Smooth muscle cell (in vitro differentiated cells): ENCODE results near the gene MED20. TPM values are rescaled to one million over a fixed set of nuclear protein-coding genes. Genes with fewer than 3 reads are reported as not detected.

Experiments used
- DNase-seq: peaks from one replicate; lab custom pipeline; 2025; ENCODE audit not compliant: unreplicated experiment; lab: John Stamatoyannopoulos, UW
- H2AFZ ChIP-seq: fragments of 200-600 bp; sonication (generic); 2 replicates; pipeline ENCODE4 v1.6.0; 2016; ENCODE audit warnings: antibody characterized with exemption, low read depth, mild to moderate bottlenecking
- H3F3A ChIP-seq: fragments of 200-600 bp; sonication (generic); 2 replicates; pipeline ENCODE4 v1.6.0; 2017; ENCODE audit warnings: antibody characterized with exemption, low read depth
- H3K27ac ChIP-seq: fragments of 200-600 bp; sonication (generic); 2 replicates; pipeline ENCODE4 v1.5.1; 2016; ENCODE audit warnings: low read depth, mild to moderate bottlenecking
- H3K27me3 ChIP-seq: fragments of 200-600 bp; sonication (generic); 2 replicates; pipeline ENCODE4 v1.6.1; 2016; ENCODE audit warnings: low read depth, mild to moderate bottlenecking
- H3K36me3 ChIP-seq: fragments of 200-600 bp; sonication (generic); 2 replicates; pipeline ENCODE4 v1.5.1; 2016; ENCODE audit warnings: low read depth
- H3K4me1 ChIP-seq: fragments of 200-600 bp; sonication (generic); 2 replicates; pipeline ENCODE4 v1.5.1; 2016; ENCODE audit warnings: low read depth
- H3K4me2 ChIP-seq: fragments of 200-600 bp; sonication (generic); 2 replicates; pipeline ENCODE4 v1.6.0; 2016; ENCODE audit warnings: mild to moderate bottlenecking
- H3K4me3 ChIP-seq: fragments of 200-600 bp; sonication (generic); 2 replicates; pipeline ENCODE4 v1.5.1; 2016; ENCODE audit warnings: mild to moderate bottlenecking
- H3K79me2 ChIP-seq: fragments of 200-600 bp; sonication (generic); 2 replicates; pipeline ENCODE4 v1.6.0; 2016; ENCODE audit warnings: low read depth, mild to moderate bottlenecking
- H3K9ac ChIP-seq: fragments of 200-600 bp; sonication (generic); 2 replicates; pipeline ENCODE4 v1.6.0; 2016; ENCODE audit warnings: low read depth
- H3K9me3 ChIP-seq: fragments of 200-600 bp; sonication (generic); replicated peaks from 2 replicates; pipeline ENCODE4 v1.5.1; 2016; ENCODE audit warnings: low read depth
- H4K20me1 ChIP-seq: fragments of 200-600 bp; sonication (generic); 2 replicates; pipeline ENCODE4 v1.6.0; 2016; ENCODE audit warnings: low read depth
- WGBS: methylation state at CpG from one replicate; pipeline ENCODE4 v1.1.7; 2016; ENCODE audit warnings: low lambda C conversion rate; 5-methylcytosine and 5-hydroxymethylcytosine counted together
- polyA plus RNA-seq: library from polyadenylated mRNA; unstranded; fragments of >200 nt; fragmentation: Nextera tagmentation; extraction: Ambion mirVana; gene quantifications from 2 replicates; pipeline ENCODE4 v1.2.1, GENCODE V29; 2016
- total RNA-seq: library from RNA; depleted of rRNA; stranded (reverse); fragments of >200 nt; gene quantifications from 2 replicates; pipeline ENCODE4 v1.2.3, GENCODE V29; 2014
- TF ChIP-seq, protein P1 (sequence below): fragments of 200-600 bp; sonication (generic); IDR thresholded peaks from 2 replicates; pipeline ENCODE4 v1.5.1; 2017; ENCODE audit warnings: borderline replicate concordance, mild to moderate bottlenecking, antibody characterized with exemption; ENCODE audit not compliant: insufficient read depth, poor library complexity, severe bottlenecking

Gene MED20
- total and polyA plus RNA-seq, 2 experiments from 2014 or later = 13.2 to 14.9 TPM

DNA sequence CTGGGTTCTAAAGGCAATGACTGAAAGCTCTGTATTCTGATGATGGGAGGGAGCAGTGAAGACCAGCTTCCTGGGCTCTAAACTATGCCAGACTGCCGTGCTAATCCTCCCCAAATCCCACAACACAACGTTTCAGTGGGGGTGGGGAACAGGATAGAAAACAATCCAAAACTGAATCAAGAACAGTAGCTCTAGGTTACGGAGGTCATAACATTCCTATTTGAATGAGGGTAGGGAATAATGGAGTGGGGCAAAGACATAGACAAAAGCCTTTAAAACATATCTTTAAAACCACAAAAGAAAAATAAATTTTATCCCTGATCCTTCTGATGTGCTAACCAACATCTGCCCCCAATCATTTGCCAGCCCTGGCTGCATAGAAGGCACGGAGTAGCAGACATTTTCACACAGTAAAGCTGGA is 33.6 kb downstream of the MED20 start:
- Histone ChIP-seq H3K4me1 (peaks cover 12% of the 10 kb centered on the region), H3F3A (no peaks in the 10 kb centered on the region), H3K27me3 (no peaks in the 10 kb centered on the region), H3K36me3 (no peaks in the 10 kb centered on the region), H3K27ac (no peak overlapping the region), H3K79me2 (no peaks in the 10 kb centered on the region), H3K9ac (no peak overlapping the region), H3K4me2 (peak overlapping the region; percentile 32), H2AFZ (no peak overlapping the region), H3K4me3 (no peak overlapping the region), H4K20me1 (no peaks in the 10 kb centered on the region), H3K9me3 (no peaks in the 10 kb centered on the region)
- DNase-seq = no peak
- TF ChIP-seq, protein P1, sequence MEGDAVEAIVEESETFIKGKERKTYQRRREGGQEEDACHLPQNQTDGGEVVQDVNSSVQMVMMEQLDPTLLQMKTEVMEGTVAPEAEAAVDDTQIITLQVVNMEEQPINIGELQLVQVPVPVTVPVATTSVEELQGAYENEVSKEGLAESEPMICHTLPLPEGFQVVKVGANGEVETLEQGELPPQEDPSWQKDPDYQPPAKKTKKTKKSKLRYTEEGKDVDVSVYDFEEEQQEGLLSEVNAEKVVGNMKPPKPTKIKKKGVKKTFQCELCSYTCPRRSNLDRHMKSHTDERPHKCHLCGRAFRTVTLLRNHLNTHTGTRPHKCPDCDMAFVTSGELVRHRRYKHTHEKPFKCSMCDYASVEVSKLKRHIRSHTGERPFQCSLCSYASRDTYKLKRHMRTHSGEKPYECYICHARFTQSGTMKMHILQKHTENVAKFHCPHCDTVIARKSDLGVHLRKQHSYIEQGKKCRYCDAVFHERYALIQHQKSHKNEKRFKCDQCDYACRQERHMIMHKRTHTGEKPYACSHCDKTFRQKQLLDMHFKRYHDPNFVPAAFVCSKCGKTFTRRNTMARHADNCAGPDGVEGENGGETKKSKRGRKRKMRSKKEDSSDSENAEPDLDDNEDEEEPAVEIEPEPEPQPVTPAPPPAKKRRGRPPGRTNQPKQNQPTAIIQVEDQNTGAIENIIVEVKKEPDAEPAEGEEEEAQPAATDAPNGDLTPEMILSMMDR = no peak
- 17% methylated on average over 4 of the region's 4 CpGs for WGBS

DNA sequence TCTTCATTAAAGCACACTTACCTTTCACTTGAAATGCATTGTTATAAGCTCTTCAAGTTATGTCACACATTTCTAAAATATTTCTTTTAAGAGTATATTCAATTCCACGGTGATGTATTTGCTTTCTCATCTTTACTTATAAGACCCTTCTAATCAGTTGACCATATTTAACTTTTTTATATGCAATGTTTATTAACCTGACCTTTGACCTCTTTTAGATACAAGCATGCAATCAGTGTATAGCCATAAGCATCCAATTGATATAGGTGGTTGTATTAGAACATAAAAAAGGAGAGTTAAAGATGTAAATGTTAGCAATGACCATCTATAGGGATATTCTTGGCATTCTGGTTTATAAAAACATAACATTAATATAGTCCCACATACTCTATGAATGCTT is 35.0 kb downstream of the MED20 start:
- H3K36me3 ChIP-seq = no peaks in the 10 kb centered on the region
- no peaks in the 10 kb centered on the region for H3K79me2 ChIP-seq
- H3K4me3 ChIP-seq = no peak overlapping the region
- no peaks in the 10 kb centered on the region for H3K9me3 ChIP-seq
- WGBS = 90% methylated on average over 1 of the region's 1 CpG
- no peak overlapping the region for H3K4me2 ChIP-seq
- H4K20me1 ChIP-seq = no peaks in the 10 kb centered on the region
- H3K9ac ChIP-seq = no peak overlapping the region
- no peaks in the 10 kb centered on the region for H3F3A ChIP-seq
- no peak overlapping the region for H2AFZ ChIP-seq
- TF ChIP-seq, protein P1 = no peak
- no peak overlapping the region for H3K27ac ChIP-seq
- DNase-seq = no peak
- peaks cover 12% of the 10 kb centered on the region for H3K4me1 ChIP-seq
- H3K27me3 ChIP-seq = no peaks in the 10 kb centered on the region

DNA sequence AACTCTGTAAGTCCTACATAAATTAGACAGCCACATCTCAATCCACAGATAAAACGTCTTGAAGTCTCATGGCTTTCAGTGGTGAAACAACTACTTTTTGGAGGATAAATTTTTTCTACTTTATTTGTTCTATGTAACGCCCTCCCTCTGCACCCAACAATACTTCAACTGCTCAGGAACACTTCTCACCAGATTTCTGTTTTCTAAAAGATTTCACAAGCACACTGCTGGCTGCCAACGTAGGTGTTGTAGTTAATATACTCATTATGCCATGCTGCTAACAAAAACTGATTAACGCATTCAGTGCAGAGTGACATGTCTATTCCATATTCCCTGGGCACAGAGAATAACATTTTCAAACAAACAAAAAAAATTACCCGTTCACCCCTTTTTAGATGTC is 36.0 kb downstream of the MED20 start:
- Histone ChIP-seq H4K20me1 (no peaks in the 10 kb centered on the region), H3K36me3 (no peaks in the 10 kb centered on the region), H3K4me3 (no peak overlapping the region), H2AFZ (no peak overlapping the region), H3K4me1 (peaks cover 12% of the 10 kb centered on the region), H3K79me2 (no peaks in the 10 kb centered on the region), H3K9ac (no peak overlapping the region), H3K9me3 (no peaks in the 10 kb centered on the region), H3K27ac (no peak overlapping the region), H3F3A (no peaks in the 10 kb centered on the region), H3K27me3 (no peaks in the 10 kb centered on the region), H3K4me2 (no peak overlapping the region)
- no peak for DNase-seq
- WGBS = 94% methylated on average over 5 of the region's 5 CpGs
- TF ChIP-seq, protein P1 = no peak

DNA sequence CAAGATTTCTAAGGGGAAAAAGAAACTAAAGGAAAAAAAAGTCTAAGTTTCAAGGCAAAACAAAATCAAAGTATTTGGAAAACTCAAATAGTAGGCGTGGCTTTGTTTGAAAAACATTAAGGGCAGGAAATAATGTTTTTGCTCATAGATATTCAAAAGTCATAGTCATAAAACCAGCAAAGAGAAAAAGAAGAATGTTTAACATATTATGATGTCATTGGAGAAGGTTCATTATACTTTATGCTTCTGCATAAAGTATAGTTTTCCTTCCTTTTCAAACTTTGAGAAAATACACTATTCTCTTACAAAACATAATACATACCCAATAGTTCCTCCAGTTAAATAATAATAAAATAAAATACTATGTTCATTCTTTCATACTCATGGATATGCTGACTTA is 39.4 kb downstream of the MED20 start:
- Histone ChIP-seq H3K27me3 (no peaks in the 10 kb centered on the region), H3F3A (no peaks in the 10 kb centered on the region), H4K20me1 (no peaks in the 10 kb centered on the region), H3K4me1 (peaks cover 6% of the 10 kb centered on the region), H3K79me2 (no peaks in the 10 kb centered on the region), H3K27ac (no peak overlapping the region), H3K9me3 (no peaks in the 10 kb centered on the region), H3K9ac (no peak overlapping the region), H3K4me3 (no peak overlapping the region), H3K4me2 (no peak overlapping the region), H3K36me3 (no peaks in the 10 kb centered on the region), H2AFZ (no peak overlapping the region)
- 91% methylated on average over 1 of the region's 1 CpG for WGBS
- DNase-seq = no peak
- TF ChIP-seq, protein P1 = no peak
